HepG2 (cell line): ENCODE measurements around the gene MBD5.

ENCODE experiments used
- FOXO1 ChIP-seq: sonication (generic); formaldehyde crosslinking; IDR thresholded peaks from 2 replicates; pipeline ENCODE4 v1.4.0; 2020; ENCODE audit warnings: missing genetic modification reagents
- KLF16 ChIP-seq, 2 experiments: sonication (generic) in 1 of 2; formaldehyde crosslinking in 1 of 2; IDR thresholded peaks; 2 replicates each; pipeline versions ENCODE4 v1.6.1 to v1.8.0; 2016 to 2023; ENCODE audit warnings: missing genetic modification reagents in 2 of 2, missing compliant biosample characterization in 1 of 2
- PCBP1 ChIP-seq: fragments of 200-400 bp; formaldehyde crosslinking; IDR thresholded peaks from 2 replicates; pipeline ENCODE4 v1.6.1; 2017; ENCODE audit warnings: mild to moderate bottlenecking, low read depth, low read length, borderline replicate concordance
- POLR2A ChIP-seq, 2 experiments: IDR thresholded peaks; 2 replicates each; pipeline ENCODE4 v1.6.1; 2011; ENCODE audit warnings: low read depth in 2 of 2, low read length in 2 of 2, mild to moderate bottlenecking in 1 of 2, moderate library complexity in 1 of 2; ENCODE audit not compliant: insufficient read depth in 1 of 2
- SP5 ChIP-seq: IDR thresholded peaks from 2 replicates; pipeline ENCODE4 v1.6.1; 2016; ENCODE audit warnings: low read depth, borderline replicate concordance
- ZNF354B ChIP-seq: sonication (generic); formaldehyde crosslinking; IDR thresholded peaks from 2 replicates; pipeline ENCODE4 v1.8.0; 2022; ENCODE audit warnings: mild to moderate bottlenecking, missing genetic modification reagents
- ZNF639 ChIP-seq: conservative IDR thresholded peaks from 2 replicates; pipeline ENCODE4 v1.6.1; 2018; ENCODE audit warnings: missing genetic modification reagents
- TF ChIP-seq, protein P1 (sequence below): sonication (generic); formaldehyde crosslinking; IDR thresholded peaks from 2 replicates; pipeline ENCODE4 v1.5.0; 2020; ENCODE audit warnings: mild to moderate bottlenecking, missing genetic modification reagents, moderate library complexity
- TF ChIP-seq, protein P2 (sequence below): sonication (generic); formaldehyde crosslinking; IDR thresholded peaks from 2 replicates; pipeline ENCODE4 v1.8.1; 2023; ENCODE audit warnings: mild to moderate bottlenecking, missing genetic modification reagents, borderline replicate concordance
- TF ChIP-seq, protein P3 (sequence below): sonication (generic); formaldehyde crosslinking; IDR thresholded peaks from 2 replicates; pipeline ENCODE4 v1.5.0; 2020; ENCODE audit warnings: mild to moderate bottlenecking, missing genetic modification reagents
- TF ChIP-seq, protein P4 (sequence below): sonication (generic); formaldehyde crosslinking; conservative IDR thresholded peaks from 2 replicates; pipeline ENCODE4 v1.5.0; 2020; ENCODE audit warnings: missing genetic modification reagents

DNA sequence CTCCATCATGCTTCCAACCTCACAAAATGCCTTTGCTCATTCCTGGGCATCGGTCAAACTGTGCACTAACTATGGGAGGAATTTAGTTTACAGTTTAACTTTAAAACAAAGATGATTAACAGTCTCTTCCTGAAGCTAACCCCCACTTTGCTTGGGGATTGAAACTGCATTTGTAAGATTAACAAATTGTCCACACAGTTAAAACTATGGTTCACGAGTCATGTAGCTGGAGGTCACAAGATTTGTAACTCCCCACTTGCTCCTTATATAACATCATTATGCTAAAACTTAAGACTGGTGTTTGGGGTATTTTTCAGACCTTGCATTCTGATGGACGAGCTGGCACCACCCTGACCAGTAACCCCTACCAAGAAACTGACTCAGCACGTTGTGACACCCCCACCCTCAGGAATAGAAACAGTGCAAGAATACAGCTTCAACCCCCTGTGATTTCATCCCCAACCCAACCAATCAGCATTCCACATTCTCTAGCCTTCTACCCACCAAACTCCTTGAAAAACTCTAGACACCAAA, 252.3 kb downstream of the MBD5 start:
- no peak for TF ChIP-seq FOXO1 (CRISPR knock-in tag)
- no peak for TF ChIP-seq POLR2A (IDR thresholded peaks at IDR 0.05; ENCODE audit: insufficient read depth in 1 of 2, low read depth in 2 of 2, low read length in 2 of 2)
- TF ChIP-seq ZNF639 (CRISPR knock-in tag): no peak
- TF ChIP-seq ZNF354B (CRISPR knock-in tag): no peak
- TF ChIP-seq, protein P1, sequence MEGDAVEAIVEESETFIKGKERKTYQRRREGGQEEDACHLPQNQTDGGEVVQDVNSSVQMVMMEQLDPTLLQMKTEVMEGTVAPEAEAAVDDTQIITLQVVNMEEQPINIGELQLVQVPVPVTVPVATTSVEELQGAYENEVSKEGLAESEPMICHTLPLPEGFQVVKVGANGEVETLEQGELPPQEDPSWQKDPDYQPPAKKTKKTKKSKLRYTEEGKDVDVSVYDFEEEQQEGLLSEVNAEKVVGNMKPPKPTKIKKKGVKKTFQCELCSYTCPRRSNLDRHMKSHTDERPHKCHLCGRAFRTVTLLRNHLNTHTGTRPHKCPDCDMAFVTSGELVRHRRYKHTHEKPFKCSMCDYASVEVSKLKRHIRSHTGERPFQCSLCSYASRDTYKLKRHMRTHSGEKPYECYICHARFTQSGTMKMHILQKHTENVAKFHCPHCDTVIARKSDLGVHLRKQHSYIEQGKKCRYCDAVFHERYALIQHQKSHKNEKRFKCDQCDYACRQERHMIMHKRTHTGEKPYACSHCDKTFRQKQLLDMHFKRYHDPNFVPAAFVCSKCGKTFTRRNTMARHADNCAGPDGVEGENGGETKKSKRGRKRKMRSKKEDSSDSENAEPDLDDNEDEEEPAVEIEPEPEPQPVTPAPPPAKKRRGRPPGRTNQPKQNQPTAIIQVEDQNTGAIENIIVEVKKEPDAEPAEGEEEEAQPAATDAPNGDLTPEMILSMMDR (CRISPR knock-in tag): no peak
- TF ChIP-seq PCBP1: no peak
- TF ChIP-seq, protein P2, sequence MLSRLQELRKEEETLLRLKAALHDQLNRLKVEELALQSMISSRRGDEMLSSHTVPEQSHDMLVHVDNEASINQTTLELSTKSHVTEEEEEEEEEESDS (CRISPR knock-in tag): no peak
- TF ChIP-seq KLF16 (CRISPR knock-in tag; IDR thresholded peaks at IDR 0.05): no peak
- no peak for TF ChIP-seq SP5
- TF ChIP-seq, protein P3, sequence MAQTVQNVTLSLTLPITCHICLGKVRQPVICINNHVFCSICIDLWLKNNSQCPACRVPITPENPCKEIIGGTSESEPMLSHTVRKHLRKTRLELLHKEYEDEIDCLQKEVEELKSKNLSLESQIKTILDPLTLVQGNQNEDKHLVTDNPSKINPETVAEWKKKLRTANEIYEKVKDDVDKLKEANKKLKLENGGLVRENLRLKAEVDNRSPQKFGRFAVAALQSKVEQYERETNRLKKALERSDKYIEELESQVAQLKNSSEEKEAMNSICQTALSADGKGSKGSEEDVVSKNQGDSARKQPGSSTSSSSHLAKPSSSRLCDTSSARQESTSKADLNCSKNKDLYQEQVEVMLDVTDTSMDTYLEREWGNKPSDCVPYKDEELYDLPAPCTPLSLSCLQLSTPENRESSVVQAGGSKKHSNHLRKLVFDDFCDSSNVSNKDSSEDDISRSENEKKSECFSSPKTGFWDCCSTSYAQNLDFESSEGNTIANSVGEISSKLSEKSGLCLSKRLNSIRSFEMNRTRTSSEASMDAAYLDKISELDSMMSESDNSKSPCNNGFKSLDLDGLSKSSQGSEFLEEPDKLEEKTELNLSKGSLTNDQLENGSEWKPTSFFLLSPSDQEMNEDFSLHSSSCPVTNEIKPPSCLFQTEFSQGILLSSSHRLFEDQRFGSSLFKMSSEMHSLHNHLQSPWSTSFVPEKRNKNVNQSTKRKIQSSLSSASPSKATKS (CRISPR knock-in tag): no peak
- TF ChIP-seq, protein P4, sequence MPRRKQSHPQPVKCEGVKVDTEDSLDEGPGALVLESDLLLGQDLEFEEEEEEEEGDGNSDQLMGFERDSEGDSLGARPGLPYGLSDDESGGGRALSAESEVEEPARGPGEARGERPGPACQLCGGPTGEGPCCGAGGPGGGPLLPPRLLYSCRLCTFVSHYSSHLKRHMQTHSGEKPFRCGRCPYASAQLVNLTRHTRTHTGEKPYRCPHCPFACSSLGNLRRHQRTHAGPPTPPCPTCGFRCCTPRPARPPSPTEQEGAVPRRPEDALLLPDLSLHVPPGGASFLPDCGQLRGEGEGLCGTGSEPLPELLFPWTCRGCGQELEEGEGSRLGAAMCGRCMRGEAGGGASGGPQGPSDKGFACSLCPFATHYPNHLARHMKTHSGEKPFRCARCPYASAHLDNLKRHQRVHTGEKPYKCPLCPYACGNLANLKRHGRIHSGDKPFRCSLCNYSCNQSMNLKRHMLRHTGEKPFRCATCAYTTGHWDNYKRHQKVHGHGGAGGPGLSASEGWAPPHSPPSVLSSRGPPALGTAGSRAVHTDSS (CRISPR knock-in tag): no peak
